Kidney epithelial cell (primary cell): ENCODE data around the gene ST8SIA6. TPM values are rescaled to one million over a fixed set of nuclear protein-coding genes. Genes with fewer than 3 reads are reported as not detected.

Experiments used
- DNase-seq: peaks from one replicate; pipeline ENCODE4 v3.0.0-alpha.2; 2010; ENCODE audit warnings: low read depth
- H3K27me3 ChIP-seq: 2 replicates; pipeline ENCODE4 v1.6.0; 2011; ENCODE audit warnings: low read length; ENCODE audit not compliant: control insufficient read depth, insufficient read depth
- H3K36me3 ChIP-seq: 2 replicates; pipeline ENCODE4 v1.5.1; 2011; ENCODE audit warnings: low read length; ENCODE audit not compliant: control insufficient read depth, insufficient read depth
- H3K4me3 ChIP-seq: 2 replicates; pipeline ENCODE4 v1.5.1; 2011; ENCODE audit warnings: low read depth, mild to moderate bottlenecking, control low read depth, low read length
- total RNA-seq: library from RNA; depleted of rRNA; stranded (reverse); fragments of >200 nt; gene quantifications from 2 replicates; pipeline ENCODE4 v1.2.3, GENCODE V29; 2015
- TF ChIP-seq, protein P1 (sequence below): IDR thresholded peaks from 2 replicates; pipeline ENCODE4 v1.5.1; 2011; ENCODE audit warnings: mild to moderate bottlenecking, moderate library complexity, low read length, control low read depth, inconsistent platforms; ENCODE audit not compliant: insufficient read depth, poor library complexity, severe bottlenecking

ST8SIA6 gene
- total RNA-seq, 1 donor from 2014 or later = not detected

GRCh38 chr10:17356820-17357219, 97.6 kb downstream of the ST8SIA6 start:
- Histone ChIP-seq H3K27me3 (no peaks in the 10 kb centered on the region), H3K4me3 (no peak overlapping the region), H3K36me3 (no peaks in the 10 kb centered on the region)
- TF ChIP-seq, protein P1, sequence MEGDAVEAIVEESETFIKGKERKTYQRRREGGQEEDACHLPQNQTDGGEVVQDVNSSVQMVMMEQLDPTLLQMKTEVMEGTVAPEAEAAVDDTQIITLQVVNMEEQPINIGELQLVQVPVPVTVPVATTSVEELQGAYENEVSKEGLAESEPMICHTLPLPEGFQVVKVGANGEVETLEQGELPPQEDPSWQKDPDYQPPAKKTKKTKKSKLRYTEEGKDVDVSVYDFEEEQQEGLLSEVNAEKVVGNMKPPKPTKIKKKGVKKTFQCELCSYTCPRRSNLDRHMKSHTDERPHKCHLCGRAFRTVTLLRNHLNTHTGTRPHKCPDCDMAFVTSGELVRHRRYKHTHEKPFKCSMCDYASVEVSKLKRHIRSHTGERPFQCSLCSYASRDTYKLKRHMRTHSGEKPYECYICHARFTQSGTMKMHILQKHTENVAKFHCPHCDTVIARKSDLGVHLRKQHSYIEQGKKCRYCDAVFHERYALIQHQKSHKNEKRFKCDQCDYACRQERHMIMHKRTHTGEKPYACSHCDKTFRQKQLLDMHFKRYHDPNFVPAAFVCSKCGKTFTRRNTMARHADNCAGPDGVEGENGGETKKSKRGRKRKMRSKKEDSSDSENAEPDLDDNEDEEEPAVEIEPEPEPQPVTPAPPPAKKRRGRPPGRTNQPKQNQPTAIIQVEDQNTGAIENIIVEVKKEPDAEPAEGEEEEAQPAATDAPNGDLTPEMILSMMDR = no peak
- no peak for DNase-seq

DNA sequence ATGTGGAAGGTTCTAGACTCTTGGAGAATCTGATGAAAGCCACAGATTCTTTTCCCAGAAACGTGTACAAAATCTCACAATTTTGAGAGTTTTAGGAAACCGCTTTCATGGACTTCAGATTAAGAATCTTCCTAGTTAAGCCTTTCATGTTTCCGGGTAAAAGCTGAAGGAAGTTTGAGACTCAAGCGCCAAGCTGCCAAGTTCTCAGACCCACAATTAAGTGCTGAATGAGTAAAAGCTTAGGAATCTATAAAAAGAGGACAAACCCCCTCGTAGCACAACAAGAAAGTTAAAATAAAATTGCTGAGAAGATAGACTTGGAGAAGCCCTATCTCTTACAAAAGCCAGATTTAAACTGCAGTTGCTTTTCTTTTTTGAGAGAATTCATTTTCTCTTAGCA, 99.6 kb downstream of the ST8SIA6 start:
- TF ChIP-seq, protein P1 = no peak
- no peaks in the 10 kb centered on the region for H3K36me3 ChIP-seq
- no peak overlapping the region for H3K4me3 ChIP-seq
- no peaks in the 10 kb centered on the region for H3K27me3 ChIP-seq
- no peak for DNase-seq

GRCh38 chr10:17353568-17354300, 100.7 kb downstream of the ST8SIA6 start:
- H3K27me3 ChIP-seq = no peaks in the 10 kb centered on the region
- no peak for DNase-seq
- TF ChIP-seq, protein P1 = no peak
- H3K4me3 ChIP-seq = no peak overlapping the region
- H3K36me3 ChIP-seq = no peaks in the 10 kb centered on the region

DNA sequence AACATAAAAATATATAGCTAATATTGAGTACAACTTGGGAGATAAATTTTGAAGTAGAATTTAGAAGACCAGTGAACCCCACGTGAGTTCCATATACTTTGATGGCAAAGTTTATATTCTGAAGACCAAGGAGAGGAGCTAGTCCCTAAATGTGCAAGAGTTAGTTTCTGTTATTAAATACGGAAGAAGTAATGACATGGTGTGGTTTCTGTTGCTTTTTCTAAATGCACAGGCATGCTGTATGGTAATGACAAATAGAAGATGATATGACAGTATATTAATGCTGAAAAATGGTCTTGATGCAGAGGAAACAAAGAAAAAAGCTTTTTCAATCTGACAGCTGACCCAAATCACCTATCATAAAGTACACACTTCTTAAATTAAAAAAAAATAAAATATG, 101.8 kb downstream of the ST8SIA6 start:
- Histone ChIP-seq H3K27me3 (no peaks in the 10 kb centered on the region), H3K36me3 (no peaks in the 10 kb centered on the region), H3K4me3 (no peak overlapping the region)
- no peak for DNase-seq
- TF ChIP-seq, protein P1 = no peak

DNA sequence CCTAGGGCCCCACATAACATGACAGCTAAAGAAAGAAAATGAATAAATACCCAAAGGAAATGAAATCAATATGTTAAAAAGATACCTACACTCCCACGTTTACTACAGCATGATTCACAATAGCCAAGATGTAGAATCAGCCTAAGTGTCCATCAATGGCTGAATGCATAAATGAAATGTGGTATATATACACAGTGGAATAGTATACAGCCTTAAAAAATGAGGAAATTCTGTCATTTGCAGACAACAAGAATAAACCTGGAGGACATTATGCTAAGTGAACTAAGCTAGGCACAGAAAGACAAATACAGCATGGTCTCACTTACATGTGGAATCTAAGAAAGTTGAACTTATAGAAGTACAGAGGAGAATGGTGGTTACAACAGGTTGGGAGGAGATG, 102.9 kb downstream of the ST8SIA6 start:
- TF ChIP-seq, protein P1 = no peak
- DNase-seq = no peak
- H3K36me3 ChIP-seq = no peaks in the 10 kb centered on the region
- H3K4me3 ChIP-seq = no peak overlapping the region
- H3K27me3 ChIP-seq = no peaks in the 10 kb centered on the region

DNA sequence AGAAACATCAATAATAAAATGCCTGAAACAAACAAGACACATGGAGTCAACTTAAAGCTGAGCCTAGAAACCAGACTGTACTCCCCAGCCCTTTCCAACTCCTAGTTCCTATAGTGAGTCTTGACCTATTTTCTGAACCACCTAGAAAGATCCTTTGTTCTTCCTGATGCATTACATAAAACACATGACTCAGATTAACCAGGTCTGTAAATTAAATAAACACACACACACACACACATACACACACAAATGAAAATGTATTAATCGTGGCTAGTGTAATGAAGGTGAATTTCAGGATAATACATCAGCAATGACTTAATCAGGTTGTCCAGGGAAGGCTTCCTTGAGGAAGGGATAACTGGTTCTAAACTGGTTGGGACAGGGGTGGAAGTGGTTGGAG, 104.7 kb downstream of the ST8SIA6 start:
- DNase-seq = no peak
- no peaks in the 10 kb centered on the region for H3K36me3 ChIP-seq
- H3K27me3 ChIP-seq = no peaks in the 10 kb centered on the region
- H3K4me3 ChIP-seq = no peak overlapping the region
- TF ChIP-seq, protein P1 = no peak
